Fibroblast of peridontal ligament (primary cell): ENCODE measurements around the gene CORIN.
A peak's percentile ranks its signal among the peaks of the same experiment; 100 is the strongest.
"Not testable (repeated sequence)": the region's sequence is repeated elsewhere in the genome, so short reads cannot be mapped to it uniquely, and the experiment has no call there.

ENCODE experiments used
- DNase-seq: peaks from one replicate; pipeline ENCODE4 v3.0.0-alpha.2; 2010; ENCODE audit errors: extremely low read depth

CORIN gene

GRCh38 chr4:47721892-47722575 is 115.8 kb downstream of the CORIN start:
- no peak for DNase-seq

DNA sequence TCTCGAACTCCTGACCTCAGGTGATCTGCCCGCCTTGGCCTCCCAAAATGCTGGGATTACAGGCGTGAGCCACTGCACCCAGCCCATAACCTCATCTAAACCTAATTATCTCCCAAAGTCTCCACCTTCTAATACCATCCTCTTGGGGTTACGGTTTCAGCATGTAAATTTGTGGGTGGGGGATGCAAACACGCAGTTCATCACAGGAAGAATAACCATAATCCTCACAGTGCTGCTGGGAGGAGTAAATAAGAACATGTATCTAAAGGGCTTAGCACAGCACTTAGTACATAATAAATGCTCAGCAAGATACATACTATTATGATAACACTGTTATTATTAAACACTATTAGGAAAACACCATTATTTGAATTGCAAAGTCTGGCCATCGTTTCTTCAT is 116.4 kb downstream of the CORIN start:
- no peak for DNase-seq

DNA sequence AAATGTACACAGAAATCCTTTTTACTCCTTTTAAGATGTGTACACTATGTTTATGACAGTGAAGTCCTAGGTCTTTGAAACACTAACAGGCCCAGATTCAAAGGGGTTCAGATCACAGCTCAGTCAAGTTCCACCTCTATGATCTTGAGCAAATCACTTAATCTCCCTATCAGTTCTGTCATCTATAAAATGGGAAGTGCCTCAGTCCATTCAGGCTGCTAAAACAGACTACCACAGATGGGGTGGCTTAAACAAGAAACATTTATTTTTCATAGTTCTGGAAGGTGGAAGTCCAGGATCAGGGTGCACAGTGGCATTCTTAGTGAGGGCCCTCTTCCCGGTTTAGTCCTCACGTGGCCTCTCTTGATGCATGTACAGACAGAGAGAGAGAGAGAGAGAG is 117.1 kb downstream of the CORIN start:
- no peak for DNase-seq

DNA sequence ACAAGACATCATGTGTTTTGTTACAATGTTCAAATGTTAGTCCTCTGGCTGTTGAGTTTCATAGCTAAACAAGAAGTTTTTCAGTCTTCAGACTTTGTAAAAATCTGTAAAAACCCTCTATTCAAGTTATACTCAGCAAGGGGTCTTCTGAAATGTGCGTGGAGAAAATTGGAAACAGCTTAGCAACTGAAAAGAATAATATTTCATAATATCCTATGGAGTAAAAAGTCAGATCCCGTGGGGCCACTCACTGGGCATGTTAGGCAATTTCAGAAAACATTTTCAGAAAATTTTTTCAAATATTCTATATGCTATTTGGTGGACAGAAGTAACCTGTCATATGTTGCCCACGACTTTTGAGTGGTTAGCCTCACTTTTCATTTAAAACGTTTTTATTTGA is 118.3 kb downstream of the CORIN start:
- no peak for DNase-seq

- DNase-seq = no peak
Measured at GRCh38 chr4:47718696-47719095, 119.2 kb downstream of the CORIN start.

DNA sequence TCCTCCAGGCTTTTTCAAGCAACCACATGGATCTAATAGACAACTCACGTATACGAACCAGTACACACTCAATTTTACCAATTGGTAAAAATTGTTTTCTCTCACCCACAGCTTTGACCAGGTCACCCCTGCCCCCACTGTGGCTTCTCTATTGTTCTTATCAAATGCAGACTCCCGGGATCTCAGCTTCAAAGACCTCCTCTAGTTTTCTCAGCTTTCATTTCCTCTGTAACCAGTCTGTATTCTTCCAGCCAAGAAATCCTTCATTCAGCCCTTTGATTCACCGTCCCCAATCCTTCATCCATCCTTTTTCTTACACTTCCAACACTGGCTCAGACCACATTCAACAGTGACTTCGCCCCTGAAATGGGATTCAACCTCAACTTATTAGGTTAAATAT is 120.7 kb downstream of the CORIN start:
- no peak for DNase-seq

DNA sequence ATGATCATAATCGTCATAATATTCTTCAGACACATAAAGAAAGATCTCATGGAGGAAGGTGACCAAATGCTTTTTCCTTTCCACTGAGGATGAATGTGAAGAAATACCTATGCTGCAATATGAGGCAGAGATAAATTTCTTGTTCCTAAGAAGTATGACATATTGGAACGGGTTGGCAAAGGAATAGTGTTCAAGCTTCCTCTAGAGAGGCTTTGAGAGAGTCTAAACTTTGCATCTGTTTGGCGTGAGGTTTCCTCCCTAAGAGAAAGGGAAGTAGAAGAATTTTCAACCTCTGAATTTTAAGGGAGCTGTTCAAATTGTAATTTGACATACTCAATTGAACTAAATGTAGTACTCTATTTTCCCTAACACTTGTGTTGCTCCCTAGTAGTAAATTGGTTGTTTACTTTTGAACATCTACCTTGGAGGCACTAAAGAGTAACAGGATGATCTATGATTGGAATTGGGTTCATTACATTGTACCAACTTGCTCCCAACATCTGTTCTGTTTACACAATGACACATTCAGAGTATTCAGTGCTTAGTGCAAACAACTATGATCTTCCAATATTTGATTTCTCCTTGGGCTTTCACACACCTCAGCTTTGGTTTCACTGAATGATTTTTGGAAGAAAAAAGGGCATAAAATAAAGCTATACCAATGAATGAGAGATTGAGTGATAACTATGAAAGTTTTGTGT is 122.0 kb downstream of the CORIN start:
- DNase-seq = no peak

DNA sequence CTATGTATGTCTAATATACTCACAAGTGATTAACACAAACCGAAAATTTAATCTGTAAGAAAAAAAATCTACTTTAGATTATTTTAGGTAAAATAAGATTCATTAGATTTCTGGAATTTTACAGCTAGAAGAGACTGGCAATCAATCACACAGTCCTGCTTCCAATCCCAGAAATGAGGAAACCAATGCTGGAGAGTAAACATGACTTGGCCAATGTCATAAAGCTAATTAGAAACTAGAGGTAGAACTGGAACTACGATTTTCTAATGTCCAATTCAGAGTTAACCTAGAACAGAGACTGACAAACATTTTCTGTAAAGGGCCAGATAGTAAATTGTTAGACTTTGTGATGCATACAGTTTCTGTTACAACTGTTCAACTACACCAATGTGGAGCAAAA is 123.6 kb downstream of the CORIN start:
- DNase-seq = no peak

- no peak for DNase-seq
Measured at GRCh38 chr4:47713129-47713834, 124.6 kb downstream of the CORIN start.

GRCh38 chr4:47711646-47712045 is 126.2 kb downstream of the CORIN start:
- DNase-seq = no peak

DNA sequence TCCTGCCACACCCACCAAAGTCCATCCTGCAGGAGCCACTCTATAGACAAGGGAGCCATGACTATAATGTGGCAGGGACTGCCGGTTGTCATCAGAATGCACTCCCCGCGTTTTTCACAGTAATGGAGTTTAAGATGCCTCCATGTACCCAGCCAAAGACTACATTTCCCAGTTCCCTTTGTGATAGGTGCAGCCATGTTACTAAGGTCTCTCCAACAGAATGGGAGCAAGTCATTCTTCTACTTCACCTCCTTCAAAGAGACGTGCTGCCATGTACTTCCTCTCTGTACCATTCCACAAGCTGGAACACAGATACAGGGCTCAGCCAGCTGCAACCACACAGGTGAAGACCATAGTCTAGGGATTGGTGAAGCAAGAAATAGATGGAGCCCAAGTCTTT is 126.7 kb downstream of the CORIN start:
- no peak for DNase-seq

- not testable (repeated sequence) for DNase-seq
Measured at GRCh38 chr4:47706352-47706751, 131.5 kb downstream of the CORIN start.

DNA sequence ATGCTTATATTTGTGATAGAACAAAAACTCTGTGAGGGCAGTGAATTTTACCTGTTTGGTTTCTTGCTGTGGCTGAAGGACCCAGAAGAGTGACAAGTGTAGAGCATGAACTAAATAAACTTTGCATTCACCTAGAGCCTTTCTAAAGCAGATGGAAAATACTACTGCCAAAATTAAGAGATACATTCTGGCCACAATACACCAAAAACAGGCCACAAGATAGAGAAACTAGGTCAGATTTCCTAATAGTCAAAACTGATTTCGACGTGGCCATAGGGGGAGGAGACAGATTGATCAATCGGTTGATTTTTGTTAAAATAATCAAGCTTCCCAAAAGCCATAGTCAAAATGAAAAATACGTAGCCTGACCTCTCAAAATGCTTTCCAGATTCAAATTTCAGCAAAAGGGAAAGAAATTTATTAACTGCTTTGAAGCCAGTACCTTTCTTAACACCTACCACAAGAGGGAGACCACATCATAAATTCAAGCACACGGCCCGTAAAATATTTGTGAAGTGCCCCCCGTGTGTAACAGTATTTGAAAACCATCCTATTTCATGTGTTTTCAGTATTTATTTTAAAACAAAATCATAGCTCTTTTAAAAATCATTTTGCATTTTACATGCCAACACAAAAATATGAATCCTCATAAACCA is 132.4 kb downstream of the CORIN start:
- peak; percentile 13 for DNase-seq

DNA sequence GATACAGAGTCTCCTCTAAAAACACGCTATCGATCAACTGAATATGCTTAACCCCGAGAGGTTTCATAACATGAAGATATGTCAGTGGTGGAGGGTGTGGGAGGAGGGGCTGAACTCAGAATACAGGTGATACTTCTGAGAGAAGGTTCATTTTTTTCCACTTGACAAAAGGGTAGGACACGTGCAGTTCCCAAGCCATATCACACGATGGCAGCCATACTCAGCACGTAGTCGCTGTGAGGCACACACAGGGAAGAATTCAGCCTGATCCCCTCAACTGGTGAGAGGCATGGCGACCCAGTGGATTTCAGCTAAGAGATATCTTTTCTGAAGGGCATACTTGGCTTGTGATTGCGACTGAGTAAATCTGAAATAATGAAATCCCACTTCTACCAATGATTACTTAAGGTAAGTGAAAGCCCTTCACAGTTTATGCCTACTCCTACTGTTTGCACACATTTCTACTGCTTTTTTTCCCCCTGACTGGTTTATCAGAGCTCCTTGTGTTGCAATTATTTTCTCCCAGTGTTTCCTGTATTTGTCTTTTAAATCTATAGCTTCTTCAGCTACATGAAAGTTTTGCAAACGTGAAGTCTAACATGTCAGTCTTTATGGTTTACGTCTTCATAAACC is 133.1 kb downstream of the CORIN start:
- DNase-seq = peak; percentile 33

DNA sequence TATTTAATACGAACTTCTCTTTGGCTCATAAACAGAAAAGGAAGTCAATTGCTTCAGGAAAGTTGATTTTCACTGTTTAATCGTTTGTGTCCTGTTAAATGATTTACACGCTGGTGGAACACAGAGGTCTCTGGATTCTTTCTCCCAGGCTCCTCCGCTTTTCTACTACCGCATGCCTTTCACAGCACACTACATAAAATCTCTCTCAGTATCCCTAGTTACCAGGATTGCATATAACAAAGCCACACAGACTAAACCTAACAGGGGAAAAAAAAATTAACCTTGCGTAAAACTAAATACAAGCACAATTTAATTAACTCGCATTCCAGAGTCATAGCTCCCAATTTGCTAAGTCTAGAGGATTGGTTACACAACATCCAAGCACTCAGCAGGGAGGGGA is 133.9 kb downstream of the CORIN start:
- DNase-seq = peak; percentile 8

DNA sequence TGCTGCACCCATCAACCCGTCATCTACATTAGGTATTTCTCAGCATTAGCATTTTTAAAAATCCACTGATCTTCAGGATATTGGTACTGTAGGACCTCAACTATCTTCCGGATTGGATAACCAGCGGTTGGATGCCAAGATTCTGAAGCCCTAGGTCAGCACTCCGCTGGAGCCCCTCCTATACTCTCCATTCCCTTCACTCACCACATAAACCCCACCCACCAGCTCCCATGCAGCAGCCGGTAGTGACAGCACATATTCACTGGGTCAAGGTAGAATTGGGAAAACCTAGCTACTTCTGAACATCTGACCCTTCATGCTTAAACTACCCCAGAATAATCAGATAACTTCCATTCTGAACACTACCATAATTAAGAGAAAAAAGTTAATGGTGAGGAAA is 134.9 kb downstream of the CORIN start:
- no peak for DNase-seq

- no peak for DNase-seq
Measured at GRCh38 chr4:47701286-47701685, 136.6 kb downstream of the CORIN start.

GRCh38 chr4:47698837-47699236 is 139.0 kb downstream of the CORIN start:
- DNase-seq = no peak

- no peak for DNase-seq
Measured at GRCh38 chr4:47696823-47697222, 141.0 kb downstream of the CORIN start.

DNA sequence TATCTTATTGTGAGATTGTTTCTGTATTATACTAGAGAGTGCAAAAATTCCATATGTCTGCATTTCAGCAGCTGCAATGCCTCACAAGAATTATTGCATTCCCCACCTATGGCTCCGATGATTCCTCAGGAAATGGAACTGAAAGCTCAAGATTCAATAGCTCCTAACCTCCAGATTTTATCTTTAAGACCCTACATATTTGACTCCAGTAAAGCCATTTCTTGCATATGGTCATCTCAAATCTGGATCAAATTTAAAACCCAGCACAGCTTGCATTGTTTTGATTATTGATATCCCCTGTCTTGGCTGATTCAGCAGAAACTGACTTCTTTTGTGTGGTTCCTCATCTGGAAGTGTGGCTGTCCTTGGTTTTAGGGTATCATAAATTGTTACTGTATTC is 142.6 kb downstream of the CORIN start:
- DNase-seq = no peak

GRCh38 chr4:47694322-47694721 is 143.5 kb downstream of the CORIN start:
- no peak for DNase-seq

DNA sequence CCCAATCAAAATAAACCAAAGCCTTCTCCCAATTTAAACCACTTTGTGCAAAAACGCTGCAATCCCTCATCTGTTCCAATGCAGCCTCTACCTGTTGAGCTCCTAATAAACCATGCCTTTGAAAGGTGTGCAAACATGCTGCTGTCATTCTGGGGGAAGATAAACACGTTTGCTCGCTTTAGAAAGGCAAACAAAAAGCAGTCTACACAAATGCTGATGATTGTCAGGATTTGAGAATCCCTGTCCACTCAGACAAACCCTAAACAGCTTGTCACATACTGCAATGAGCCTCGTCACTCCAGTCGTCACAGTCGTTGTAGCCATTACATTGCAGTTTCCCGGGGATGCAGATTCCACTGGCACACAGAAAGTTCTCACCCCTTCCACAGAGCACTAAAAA is 145.2 kb downstream of the CORIN start:
- no peak for DNase-seq
